ENCODE results near the gene SYT2. TPM values are rescaled to one million over a fixed set of nuclear protein-coding genes. Genes with fewer than 3 reads are reported as not detected.

The SYT2 gene
- total and polyA plus RNA-seq, 2 of the 13 experiments (the other 11 are each of a cell fraction or from before 2014, with no cell fraction given) = not detected

- ChIA-PET POLR2A (no interaction called here), CTCF (ENCODE audit: low intra/inter-chr PET ratio, low total read pairs) (no interaction called here)
- no peak overlapping the region for H3K27ac ChIP-seq (ENCODE audit: extremely low read length, insufficient read depth, low read length)
- no peaks in the 10 kb centered on the region for H3K9me3 ChIP-seq (ENCODE audit: low read length)
- H3K4me1 ChIP-seq (ENCODE audit: insufficient read depth, low read length) = no peaks in the 10 kb centered on the region
- FAIRE-seq (no peak), DNase-seq (ENCODE audit: low spot score) (no peak), ATAC-seq (no peak)
- in situ Hi-C loops (cut with HindIII; ENCODE audit: extremely low pct_ligation_motif_present, low pct_unique_long_range_greater_than_20kb) (no loop called here), intact Hi-C loops (cut with micrococcal nuclease; ENCODE audit: unreplicated experiment) (no loop called here)
- H3K4me2 ChIP-seq (ENCODE audit: low read depth, low read length) = no peak overlapping the region
- no peaks in the 10 kb centered on the region for H3K79me2 ChIP-seq (ENCODE audit: insufficient read depth, low read length)
- H2AFZ ChIP-seq (ENCODE audit: low read length) = no peak overlapping the region
- H3K36me3 ChIP-seq (replicated peaks in 1 of 2; ENCODE audit: control insufficient read depth in 1 of 2, insufficient read depth in 2 of 2, low read length in 2 of 2) = no peaks in the 10 kb centered on the region
- H4K20me1 ChIP-seq (ENCODE audit: insufficient read depth, low read length) = peaks cover 3% of the 10 kb centered on the region; the same call in 1 of the 2 replicates
- no TSS peak for BruUV-seq (replicated peaks)
- H3K4me3 ChIP-seq (replicated peaks in 1 of 3; ENCODE audit: insufficient read depth in 1 of 3, low read depth in 2 of 3, low read length in 3 of 3) = no peak overlapping the region
- H3K27me3 ChIP-seq (ENCODE audit: control insufficient read depth in 1 of 2, insufficient read depth in 2 of 2, low read length in 2 of 2) = peaks cover 1 to 16% of the 10 kb centered on the region in 2 experiments; a peak in 2 of 5 replicates
- 0% methylated on average over 2 of the region's 2 CpGs for WGBS (ENCODE audit: low lambda C conversion rate)
- no peak overlapping the region for H3K9ac ChIP-seq (ENCODE audit: insufficient read depth, low read depth, low read length)
- no peak for TF ChIP-seq MLLT10 (CRISPR knock-in tag; IDR thresholded peaks at IDR 0.05)
- TF ChIP-seq HINFP (CRISPR knock-in tag; IDR thresholded peaks at IDR 0.05; ENCODE audit: low read depth) = no peak
- no peak for TF ChIP-seq ZNF562 (CRISPR knock-in tag; IDR thresholded peaks at IDR 0.05; ENCODE audit: borderline replicate concordance)
- no peak for TF ChIP-seq RAD51 (IDR thresholded peaks at IDR 0.05; ENCODE audit: borderline replicate concordance)
- TF ChIP-seq ZNF142 (CRISPR knock-in tag; IDR thresholded peaks at IDR 0.05) = no peak
- no peak for TF ChIP-seq ZFP82 (CRISPR knock-in tag; IDR thresholded peaks at IDR 0.05; ENCODE audit: borderline replicate concordance)
- TF ChIP-seq PCBP2 (optimal IDR thresholded peaks at IDR 0.05; ENCODE audit: low read depth, low read length, poor library complexity, severe bottlenecking) = no peak
- TF ChIP-seq ZSCAN25 (CRISPR knock-in tag; IDR thresholded peaks at IDR 0.05) = no peak
- no peak for TF ChIP-seq ZBTB10 (CRISPR knock-in tag; IDR thresholded peaks at IDR 0.05; ENCODE audit: borderline replicate concordance)
- TF ChIP-seq ZBTB14 (CRISPR knock-in tag; IDR thresholded peaks at IDR 0.05) = no peak
- no peak for TF ChIP-seq SMARCC2 (IDR thresholded peaks at IDR 0.05)
- no peak for TF ChIP-seq ZBTB34 (CRISPR knock-in tag; IDR thresholded peaks at IDR 0.05)
Observed at GRCh38 chr1:202691816-202692215, 18.4 kb downstream of the SYT2 start.
